NT2/D1 (cell line): Measurements from ENCODE around the gene APCDD1.

Experiments
- SUZ12 ChIP-seq: IDR thresholded peaks from 2 replicates; pipeline ENCODE4 v1.6.1; 2011; ENCODE audit not compliant: insufficient read length, insufficient read depth; ENCODE audit errors: extremely low read depth
- YY1 ChIP-seq: IDR thresholded peaks from 2 replicates; pipeline ENCODE4 v1.6.1; 2011; ENCODE audit not compliant: insufficient read length, insufficient read depth
- ZNF274 ChIP-seq: IDR thresholded peaks from 2 replicates; pipeline ENCODE4 v1.6.1; 2011; ENCODE audit warnings: mild to moderate bottlenecking, low read depth, low read length

DNA sequence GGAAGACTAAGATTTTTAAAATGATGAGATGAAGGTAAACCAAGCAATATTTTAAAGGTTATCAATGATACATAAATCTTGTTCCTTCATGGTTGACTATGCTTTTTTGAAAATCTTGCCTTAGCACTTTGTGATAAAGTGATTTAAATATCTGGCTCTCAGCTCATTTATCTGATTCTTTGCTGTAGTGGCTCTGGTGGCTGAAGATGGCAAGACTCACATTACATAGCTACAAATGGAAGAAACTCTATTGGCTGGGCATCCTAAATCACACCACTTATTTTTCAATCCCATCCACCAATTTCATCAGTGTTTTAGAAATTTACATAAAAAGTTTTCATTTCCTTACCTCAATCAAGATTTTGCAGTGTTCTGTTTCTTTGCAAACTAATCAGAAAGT, 16.6 kb upstream of the APCDD1 start:
- no peak for TF ChIP-seq ZNF274
- no peak for TF ChIP-seq YY1
- TF ChIP-seq SUZ12: no peak
